HG02943 (cell line): ENCODE data around the gene PSEN2.

Source experiments
- ATAC-seq: cut with Tn5 transposase; IDR thresholded peaks from one replicate; pipeline ENCODE4 v1.9.1; 2021; ENCODE audit warnings: mild to moderate bottlenecking, low read depth, moderate library complexity; ENCODE audit not compliant: unreplicated experiment

Gene PSEN2

DNA sequence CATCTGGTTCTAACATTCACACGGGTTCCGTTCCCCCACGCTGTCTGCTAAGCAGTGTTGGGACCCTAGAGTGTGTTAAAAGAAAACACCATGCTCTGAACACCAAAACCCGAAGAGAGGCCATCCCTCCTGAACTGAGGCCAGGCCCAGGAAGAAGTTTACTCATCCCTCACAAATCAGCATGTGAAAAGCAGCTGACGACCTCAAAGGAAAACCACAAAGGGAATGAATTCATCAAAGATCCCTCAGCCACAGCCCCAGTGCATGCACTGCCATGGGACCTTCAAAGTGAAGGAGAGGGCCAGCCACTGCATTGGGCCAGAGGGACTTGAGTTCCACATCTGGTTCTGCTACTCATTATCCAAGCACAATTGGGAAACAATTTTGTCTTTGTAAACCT, 7.0 kb upstream of the PSEN2 start:
- ATAC-seq, result no peak

DNA sequence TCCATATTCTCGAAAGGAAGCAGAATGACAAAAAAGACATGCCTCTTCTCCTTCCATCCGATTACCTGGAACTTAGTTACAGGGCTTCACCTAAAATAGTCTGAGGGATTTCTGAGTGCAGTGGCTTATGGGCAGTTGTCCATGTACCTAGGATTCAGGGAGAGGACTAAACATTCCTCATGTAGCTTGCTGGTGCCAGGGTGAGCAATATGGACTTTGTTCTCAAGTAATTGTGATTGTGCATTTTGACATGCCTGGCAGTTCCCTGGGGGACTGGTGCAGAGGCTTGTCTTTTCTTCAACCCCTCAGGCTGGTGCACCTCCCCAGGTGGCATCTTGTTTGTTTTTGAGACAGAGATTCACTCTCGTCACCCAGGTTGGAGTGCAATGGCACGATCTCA, 6.1 kb upstream of the PSEN2 start:
- ATAC-seq, result no peak

DNA sequence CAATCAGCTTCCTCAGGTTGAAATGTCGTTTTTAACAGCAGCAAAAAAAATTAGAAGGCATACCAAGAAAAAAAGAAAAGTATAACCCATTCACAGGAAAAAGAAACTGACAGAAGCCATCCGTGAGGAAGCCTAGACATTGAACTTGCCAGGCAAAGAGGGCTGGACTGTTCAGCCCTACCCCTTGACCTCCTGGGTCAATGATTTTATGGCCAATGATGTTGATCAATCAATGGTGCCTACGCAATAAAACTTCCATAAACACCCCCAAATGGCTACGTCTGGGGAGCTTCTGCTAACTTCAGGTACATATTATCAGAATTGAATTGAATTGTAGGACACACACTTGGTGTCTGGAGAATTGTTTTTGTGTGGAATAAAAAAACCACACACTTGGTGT, 4.8 kb upstream of the PSEN2 start:
- no peak for ATAC-seq

DNA sequence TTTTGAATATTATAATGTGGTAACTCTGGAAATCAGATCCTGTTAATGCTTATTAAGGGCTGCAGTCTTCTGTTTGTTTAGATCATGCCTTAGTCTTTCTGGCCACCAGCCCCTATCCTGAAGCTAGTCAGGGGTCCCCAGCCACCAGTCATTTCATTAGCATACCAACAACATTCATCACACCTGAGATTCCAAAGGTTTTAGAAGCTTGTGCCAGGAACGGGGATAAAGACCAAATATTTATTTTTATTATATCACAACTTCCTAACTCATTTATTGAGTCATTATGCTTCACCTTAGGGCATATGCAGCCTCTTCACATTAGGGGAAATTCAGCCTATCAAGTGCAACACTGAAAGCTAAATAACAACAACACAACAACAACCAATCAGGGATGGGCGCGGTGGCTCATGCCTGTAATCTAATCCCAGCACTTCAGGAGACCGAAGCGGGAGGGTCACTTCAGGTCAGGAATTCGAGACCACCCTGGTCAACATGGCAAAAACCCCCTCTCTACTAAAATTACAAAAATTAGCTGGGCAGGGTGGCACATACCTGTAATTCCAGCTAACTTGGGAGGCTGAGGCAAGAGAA, 2.9 kb upstream of the PSEN2 start:
- ATAC-seq, result no peak

- ATAC-seq, result no peak
Observed at GRCh38 chr1:226868726-226869125, 1.7 kb upstream of the PSEN2 start.

- no peak for ATAC-seq
Observed at GRCh38 chr1:226870026-226870400, 403 bp upstream of the PSEN2 start.

GRCh38 chr1:226871636-226872327, 1.4 kb downstream of the PSEN2 start:
- ATAC-seq, result no peak

DNA sequence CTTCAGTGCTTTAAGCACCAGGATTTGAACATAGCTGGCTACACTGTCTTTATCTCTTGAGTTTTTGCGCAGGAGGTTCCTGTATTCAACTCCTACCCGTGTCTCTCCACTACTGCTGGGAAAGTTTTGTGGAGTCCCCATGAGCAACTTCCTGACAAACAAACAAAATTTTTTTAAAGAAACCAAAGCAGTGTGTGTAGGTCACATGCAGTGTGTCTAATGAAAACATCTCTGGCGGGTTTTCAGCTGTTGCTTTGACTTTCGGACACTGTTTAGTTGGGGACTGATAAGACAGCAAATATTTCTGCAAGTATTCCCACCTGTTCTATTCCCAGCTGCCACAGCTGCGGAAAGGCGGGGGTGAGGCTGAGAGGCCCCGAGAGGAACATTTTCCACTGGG, 2.0 kb downstream of the PSEN2 start:
- ATAC-seq, result no peak

DNA sequence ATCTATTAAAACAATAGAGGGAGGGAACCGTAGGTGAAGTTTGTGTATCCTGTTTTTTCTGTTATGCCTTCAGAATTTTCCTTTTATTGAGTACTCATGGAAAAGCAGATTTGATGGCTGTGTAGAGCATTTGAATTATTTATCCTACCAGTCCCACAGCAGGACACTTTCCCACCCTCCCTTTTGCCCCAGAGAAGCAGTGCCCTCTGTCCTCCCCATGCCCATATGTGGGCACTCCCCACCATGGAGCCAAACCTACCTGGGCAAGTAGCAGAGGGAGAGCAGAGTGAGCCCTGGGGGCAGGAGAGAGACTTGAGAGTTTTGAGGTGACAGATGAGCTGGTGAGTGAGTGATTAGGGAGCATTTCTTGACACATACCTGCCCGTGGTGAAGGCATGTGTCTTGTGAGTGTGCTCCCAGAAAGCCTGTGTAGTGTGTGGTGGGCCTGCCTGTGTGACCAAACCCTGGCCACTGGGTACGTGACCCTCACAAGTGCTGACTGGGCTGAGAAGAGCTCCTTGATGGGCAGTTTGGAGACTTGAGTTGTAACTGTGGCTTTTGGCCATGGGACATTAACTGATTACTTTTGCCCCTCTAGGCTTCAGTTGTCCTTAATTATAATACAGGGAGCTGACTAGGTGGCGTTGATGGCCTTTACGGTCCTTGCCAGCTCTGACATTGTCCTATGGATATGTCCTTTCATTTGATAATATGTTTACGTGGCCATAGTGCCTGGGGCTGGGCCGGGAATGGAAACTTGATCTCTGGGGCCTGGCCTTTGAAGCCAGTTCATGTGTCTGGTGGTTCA, 3.6 kb downstream of the PSEN2 start:
- no peak for ATAC-seq

- ATAC-seq, result no peak
Observed at GRCh38 chr1:226874579-226875425, 4.4 kb downstream of the PSEN2 start.

DNA sequence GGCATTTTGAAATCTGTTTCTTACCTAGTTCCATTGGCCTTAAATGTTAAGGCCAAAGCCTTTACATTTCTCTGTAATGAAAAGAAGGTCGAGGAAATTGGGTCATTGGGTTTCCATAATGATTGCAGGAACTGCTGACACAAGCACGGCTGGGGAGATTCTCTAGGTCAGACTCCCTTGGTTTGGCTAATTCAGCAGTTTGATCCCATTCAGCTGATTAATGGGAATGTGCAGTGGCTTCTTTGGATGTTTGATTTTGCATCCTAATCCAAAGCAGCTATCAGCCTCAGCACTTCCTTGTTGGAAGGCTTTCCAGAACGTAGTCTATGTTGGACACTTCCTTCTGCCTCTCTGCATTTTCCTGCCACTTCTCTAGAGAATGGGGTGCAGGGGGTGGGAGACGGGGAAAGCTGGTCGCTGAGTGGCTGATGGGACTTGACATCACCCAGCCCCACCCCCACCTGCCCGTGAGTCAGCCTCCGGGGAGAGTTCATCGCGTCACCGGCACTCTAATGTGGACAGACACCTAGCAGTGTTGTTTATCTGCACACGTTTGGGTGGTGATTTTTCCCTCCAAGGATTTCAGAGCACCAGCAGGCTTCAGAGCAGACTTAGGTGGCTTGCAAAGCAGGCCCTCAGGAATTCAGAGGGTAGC, 5.4 kb downstream of the PSEN2 start:
- ATAC-seq, result no peak

GRCh38 chr1:226877669-226878068, 7.3 kb downstream of the PSEN2 start:
- no peak for ATAC-seq

DNA sequence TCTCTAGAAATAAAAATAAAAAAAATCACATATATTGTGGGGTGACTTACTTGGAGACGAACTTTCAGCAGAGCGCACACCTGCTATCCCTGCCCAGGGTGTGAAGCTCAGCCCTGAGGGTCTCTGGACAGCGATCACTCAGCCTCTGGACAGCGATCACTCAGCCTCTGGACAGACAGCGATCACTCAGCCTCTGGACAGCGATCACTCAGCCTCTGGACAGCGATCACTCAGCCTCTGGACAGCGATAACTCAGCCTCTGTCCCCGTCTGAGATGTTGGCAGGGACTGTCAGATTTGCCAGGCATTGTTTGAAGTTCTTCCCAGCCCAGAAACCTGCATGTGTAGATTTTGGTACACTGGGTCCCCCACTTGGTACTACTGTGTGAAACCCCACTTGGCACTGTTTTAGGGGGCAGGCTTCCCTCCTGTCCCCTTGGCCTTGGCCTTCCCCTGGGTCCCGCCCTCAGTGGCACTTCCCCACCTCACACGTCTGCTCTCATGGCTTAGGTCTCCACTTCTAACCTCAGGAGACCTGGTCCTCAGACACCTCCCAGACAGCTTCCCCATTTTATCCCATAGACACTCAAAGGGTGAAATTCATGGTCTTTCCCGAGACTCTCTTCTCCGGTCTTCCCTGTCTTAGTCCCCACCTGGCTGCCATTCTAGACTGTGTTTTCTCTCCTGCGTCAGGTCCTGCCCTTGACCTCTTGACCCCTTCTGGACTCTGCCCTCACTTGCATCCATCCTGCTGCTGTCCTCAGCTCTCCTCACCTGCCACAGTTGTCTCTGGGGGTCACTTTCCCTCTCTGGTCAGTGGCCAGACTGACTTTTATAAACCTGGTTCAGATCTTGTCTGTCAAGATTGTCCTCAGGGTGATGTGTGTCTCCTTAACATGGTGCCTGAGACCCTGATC, 10.2 kb downstream of the PSEN2 start:
- ATAC-seq, result no peak

GRCh38 chr1:226881515-226882185, 11.2 kb downstream of the PSEN2 start:
- no peak for ATAC-seq

GRCh38 chr1:226882187-226882586, 11.8 kb downstream of the PSEN2 start:
- ATAC-seq, result no peak

DNA sequence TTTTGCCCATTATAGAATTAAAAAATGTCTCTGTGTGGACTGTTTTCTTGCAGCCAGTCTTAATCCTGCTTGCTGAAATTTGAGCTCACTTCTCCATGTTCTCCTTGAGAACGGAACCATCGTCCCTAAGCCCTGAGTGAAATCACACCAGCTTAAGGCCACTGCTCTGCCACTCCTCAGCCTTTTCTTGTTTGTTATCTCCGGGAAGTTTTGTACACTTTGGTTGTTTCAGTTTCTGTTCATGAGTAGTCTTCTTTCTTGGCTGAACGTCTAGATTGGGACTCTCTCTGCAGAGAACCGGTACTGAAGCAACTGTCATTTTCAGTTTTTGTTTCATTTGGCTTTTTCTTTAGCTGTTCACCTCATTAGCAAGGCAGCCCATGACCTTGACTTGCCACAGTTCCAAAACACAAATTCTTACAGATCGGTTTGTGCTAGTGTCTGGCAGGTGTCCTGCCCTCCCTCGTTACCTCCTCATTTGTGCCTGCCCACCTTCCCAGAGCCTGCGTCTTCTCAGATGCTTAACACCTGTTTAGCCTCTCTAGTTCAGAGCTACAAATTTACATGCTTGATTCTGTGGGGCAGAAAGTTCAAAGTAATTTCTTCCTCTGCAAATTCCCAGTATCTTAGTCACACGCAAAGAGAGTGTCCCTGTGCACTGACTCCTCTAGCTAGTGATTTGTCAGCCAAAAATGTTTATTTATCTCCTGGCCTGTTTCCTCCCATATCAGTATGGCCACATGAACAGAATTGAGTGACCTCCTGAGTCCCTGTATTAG, 12.4 kb downstream of the PSEN2 start:
- peak; percentile 96 for ATAC-seq

GRCh38 chr1:226883630-226884029, 13.2 kb downstream of the PSEN2 start:
- no peak for ATAC-seq

DNA sequence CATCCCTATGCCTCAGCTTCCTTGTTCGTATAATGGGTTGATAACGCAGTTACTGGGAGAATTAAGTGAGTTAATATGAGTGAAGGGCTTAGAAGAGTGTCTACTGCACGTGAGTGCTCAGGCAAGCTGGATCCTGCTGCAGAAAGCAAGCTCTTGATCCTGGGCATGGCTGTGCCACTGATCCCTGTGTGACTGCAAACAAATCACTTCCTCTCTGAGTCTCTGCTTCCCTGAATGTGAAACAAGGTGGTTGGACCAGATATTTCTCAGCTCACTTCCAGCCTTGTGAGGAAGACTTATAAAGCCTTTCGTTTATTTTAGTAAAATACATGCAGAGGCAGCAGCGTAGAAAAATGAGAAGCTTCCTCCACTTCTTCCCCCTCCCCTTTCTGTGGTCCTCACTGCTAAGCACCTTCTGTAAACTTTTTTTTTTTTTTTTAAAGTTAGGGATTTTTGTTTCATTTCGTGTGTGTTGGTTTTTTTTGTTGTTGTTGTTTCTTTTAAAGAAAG, 13.8 kb downstream of the PSEN2 start:
- no peak for ATAC-seq
